ENCODE data around the gene DNAI2. TPM values are rescaled to one million over a fixed set of nuclear protein-coding genes. Genes with fewer than 3 reads are reported as not detected.

The DNAI2 gene
- total and polyA plus RNA-seq, 7 donors: 0.10 TPM; not detected in 6

- H3K9me3 ChIP-seq: no peaks in the 10 kb centered on the region
- TF ChIP-seq, protein P1, sequence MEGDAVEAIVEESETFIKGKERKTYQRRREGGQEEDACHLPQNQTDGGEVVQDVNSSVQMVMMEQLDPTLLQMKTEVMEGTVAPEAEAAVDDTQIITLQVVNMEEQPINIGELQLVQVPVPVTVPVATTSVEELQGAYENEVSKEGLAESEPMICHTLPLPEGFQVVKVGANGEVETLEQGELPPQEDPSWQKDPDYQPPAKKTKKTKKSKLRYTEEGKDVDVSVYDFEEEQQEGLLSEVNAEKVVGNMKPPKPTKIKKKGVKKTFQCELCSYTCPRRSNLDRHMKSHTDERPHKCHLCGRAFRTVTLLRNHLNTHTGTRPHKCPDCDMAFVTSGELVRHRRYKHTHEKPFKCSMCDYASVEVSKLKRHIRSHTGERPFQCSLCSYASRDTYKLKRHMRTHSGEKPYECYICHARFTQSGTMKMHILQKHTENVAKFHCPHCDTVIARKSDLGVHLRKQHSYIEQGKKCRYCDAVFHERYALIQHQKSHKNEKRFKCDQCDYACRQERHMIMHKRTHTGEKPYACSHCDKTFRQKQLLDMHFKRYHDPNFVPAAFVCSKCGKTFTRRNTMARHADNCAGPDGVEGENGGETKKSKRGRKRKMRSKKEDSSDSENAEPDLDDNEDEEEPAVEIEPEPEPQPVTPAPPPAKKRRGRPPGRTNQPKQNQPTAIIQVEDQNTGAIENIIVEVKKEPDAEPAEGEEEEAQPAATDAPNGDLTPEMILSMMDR (IDR thresholded peaks at IDR 0.05): no peak
- TF ChIP-seq POLR2AphosphoS5 (IDR thresholded peaks at IDR 0.05) (no peak), POLR2A (IDR thresholded peaks at IDR 0.05) (no peak), EP300 (IDR thresholded peaks at IDR 0.05) (no peak)
- 71 to 75% methylated on average over 16 of the region's 16 CpGs for whole genome bisulfite sequencing, 2 donors
- no peaks in the 10 kb centered on the region for H3K4me1 ChIP-seq
- H3K36me3 ChIP-seq: no peaks in the 10 kb centered on the region
- no peak overlapping the region for H3K27ac ChIP-seq
- H3K4me3 ChIP-seq: no peak overlapping the region
- no peak for DNase-seq
- intact Hi-C loops (cut with DNase I): no loop called here
- H3K27me3 ChIP-seq: peaks cover 0 to 8% (median 0%) of the 10 kb centered on the region in 3 donors
Observed at GRCh38 chr17:74317071-74317470, 43.0 kb downstream of the DNAI2 start.

DNA sequence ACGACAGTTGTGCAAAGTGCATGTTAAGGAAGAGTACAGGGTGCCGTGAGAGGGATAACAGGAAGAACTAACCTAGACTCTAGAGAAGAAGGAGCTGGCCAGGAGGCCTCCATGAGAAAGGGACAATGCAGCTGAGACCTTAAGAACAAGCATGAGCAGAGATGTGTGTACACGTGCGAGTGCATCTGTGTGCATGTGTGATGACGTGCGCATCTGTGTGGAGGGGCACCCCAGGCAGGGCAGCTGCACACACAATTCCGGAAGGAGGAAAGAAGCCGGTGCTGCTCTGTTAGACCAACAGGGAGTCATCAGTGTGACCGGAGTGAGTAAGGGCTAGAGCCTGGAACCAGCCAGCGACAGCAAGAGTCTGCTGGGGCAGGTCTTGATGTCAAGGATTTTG lies 44.4 kb downstream of the DNAI2 start:
- intact Hi-C loops (cut with DNase I): no loop called here
- 84 to 88% methylated on average over 10 of the region's 10 CpGs for WGBS, 2 donors

DNA sequence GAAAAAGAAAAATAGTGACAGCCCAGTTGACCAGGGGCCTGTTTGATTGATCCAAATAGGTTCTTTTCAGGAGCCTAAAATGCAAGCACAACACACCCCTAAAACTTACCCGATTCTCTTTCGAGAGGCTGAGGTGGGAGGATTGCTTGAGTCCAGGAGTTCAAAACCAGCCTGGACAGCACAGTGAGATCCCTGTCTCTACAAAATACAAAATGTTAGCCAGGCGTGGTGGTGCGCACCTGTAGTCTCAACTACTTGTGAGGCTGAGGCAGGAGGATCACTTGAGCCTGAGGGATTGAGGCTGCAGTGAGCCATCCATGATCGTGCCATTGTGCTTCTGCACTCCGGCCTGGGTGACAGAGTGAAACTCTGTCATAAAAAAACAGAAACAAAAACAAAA lies 50.5 kb downstream of the DNAI2 start:
- Histone ChIP-seq H3K36me3 (no peaks in the 10 kb centered on the region), H3K27ac (no peak overlapping the region), H3K9me3 (no peaks in the 10 kb centered on the region), H3K27me3 (peaks cover 11 to 49% (median 33%) of the 10 kb centered on the region in 3 donors), H3K4me3 (no peak overlapping the region), H3K4me1 (peaks cover 0 to 20% (median 15%) of the 10 kb centered on the region in 4 donors)
- intact Hi-C loops (cut with DNase I): no loop called here
- WGBS, 2 donors: 80 to 94% methylated on average over 6 of the region's 6 CpGs
- TF ChIP-seq, protein P1 (IDR thresholded peaks at IDR 0.05): no peak
- TF ChIP-seq POLR2AphosphoS5 (IDR thresholded peaks at IDR 0.05): no peak
- no peak for TF ChIP-seq POLR2A (IDR thresholded peaks at IDR 0.05)
- TF ChIP-seq EP300 (IDR thresholded peaks at IDR 0.05): no peak
- no peak for DNase-seq

More for the DNA sequence above, 44.4 kb downstream of the DNAI2 start:
- TF ChIP-seq POLR2A (IDR thresholded peaks at IDR 0.05) (no peak), POLR2AphosphoS5 (IDR thresholded peaks at IDR 0.05) (no peak)
- DNase-seq: no peak
- H3K4me1 ChIP-seq: no peaks in the 10 kb centered on the region
- H3K36me3 ChIP-seq: no peaks in the 10 kb centered on the region
- H3K9me3 ChIP-seq: no peaks in the 10 kb centered on the region
- H3K27me3 ChIP-seq: peaks cover 0 to 8% (median 0%) of the 10 kb centered on the region in 3 donors
- no peak overlapping the region for H3K4me3 ChIP-seq
- no peak overlapping the region for H3K27ac ChIP-seq

DNA sequence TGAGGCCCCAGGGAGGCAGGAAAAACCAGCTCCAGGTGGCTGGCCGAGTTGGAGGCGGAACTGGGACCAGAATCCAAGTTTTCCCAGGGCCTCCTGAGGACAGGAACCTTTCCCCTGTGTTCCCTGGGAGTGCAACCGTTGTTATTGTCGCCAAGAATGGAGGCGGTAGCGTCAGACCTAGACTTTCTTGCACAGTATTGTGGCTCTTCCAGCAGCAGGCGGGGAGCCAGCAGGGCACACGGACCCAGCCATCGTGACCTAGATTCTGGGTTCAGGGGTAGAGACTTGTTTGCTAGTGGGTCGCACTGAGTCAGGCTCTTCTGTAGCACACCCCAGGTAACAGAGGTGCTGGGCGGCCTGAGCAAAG lies 51.3 kb downstream of the DNAI2 start:
- no peak overlapping the region for H3K27ac ChIP-seq
- TF ChIP-seq POLR2A (IDR thresholded peaks at IDR 0.05): no peak
- TF ChIP-seq EP300 (IDR thresholded peaks at IDR 0.05): no peak
- TF ChIP-seq POLR2AphosphoS5 (IDR thresholded peaks at IDR 0.05): no peak
- TF ChIP-seq, protein P1 (IDR thresholded peaks at IDR 0.05): no peak
- intact Hi-C loops (cut with DNase I): no loop called here
- H3K36me3 ChIP-seq: no peaks in the 10 kb centered on the region
- WGBS, 2 donors: 20 to 35% methylated on average over 11 of the region's 11 CpGs
- H3K9me3 ChIP-seq: no peaks in the 10 kb centered on the region
- H3K27me3 ChIP-seq: peaks cover 11 to 49% (median 33%) of the 10 kb centered on the region in 3 donors
- H3K4me1 ChIP-seq: peaks cover 0 to 20% (median 15%) of the 10 kb centered on the region in 4 donors
- no peak for DNase-seq
- peak overlapping the region in 3 of 4 donors; percentile 32 to 45 (median 42) for H3K4me3 ChIP-seq

DNA sequence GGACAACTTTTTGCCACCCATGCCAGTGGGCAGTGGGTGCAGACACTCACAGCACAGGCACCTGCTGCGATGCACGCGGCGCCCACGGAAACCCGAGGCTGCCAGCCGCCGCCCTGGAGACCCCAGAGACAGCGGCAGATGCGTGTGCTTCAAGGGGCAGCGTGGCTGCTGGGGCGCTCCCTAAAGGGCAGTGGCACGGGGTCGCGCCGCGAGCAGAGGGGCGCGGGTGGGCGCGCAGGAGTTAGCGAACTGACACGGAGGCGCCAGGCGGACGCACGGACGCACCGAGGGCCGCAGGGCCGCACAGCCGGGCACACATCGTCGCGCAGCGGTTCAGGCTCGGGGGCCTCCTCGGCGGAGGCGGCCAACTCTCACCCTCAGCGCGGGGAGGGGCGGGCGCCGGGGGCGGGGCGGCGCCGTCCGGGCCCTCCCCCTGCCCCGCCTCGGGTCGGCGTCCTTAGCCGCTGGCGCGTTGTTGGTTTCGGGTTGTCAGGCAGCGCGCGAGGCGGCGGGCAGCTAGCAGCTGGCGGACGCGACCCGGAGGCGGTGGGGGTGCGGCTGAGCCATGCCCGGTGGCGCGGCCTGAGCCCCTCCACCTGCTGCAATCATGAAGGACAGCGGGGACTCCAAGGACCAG lies 51.8 kb downstream of the DNAI2 start, which contains the start of gene KIF19:
Gene KIF19 (plus strand): TSS at position 484 of the 637 bp plus-strand sequence. CDS start 124 bp downstream, at position 608.
- Histone ChIP-seq H3K36me3 (no peaks in the 10 kb centered on the region), H3K27ac (no peak within 1 kb of the TSS), H3K4me3 (peak within 1 kb of the TSS in 3 of 4 donors; percentile 32 to 45 (median 42)), H3K4me1 (peaks cover 0 to 20% (median 15%) of the 10 kb centered on the region in 4 donors), H3K9me3 (no peaks in the 10 kb centered on the region), H3K27me3 (peaks cover 11 to 49% (median 33%) of the 10 kb centered on the region in 3 donors)
- intact Hi-C loops (cut with DNase I): no loop called here
- WGBS, 2 donors: 4 to 8% methylated on average over 73 of the region's 73 CpGs
- TF ChIP-seq POLR2A (IDR thresholded peaks at IDR 0.05) (no peak), POLR2AphosphoS5 (IDR thresholded peaks at IDR 0.05) (no peak), EP300 (IDR thresholded peaks at IDR 0.05) (no peak)
- TF ChIP-seq, protein P1 (IDR thresholded peaks at IDR 0.05): no peak
- no peak for DNase-seq

Measured in sigmoid colon (tissue), 7 donors.